Breast epithelium (tissue), 4 donors: ENCODE data around the gene CCL28. TPM values are rescaled to one million over a fixed set of nuclear protein-coding genes. Genes with fewer than 3 reads are reported as not detected.
"Not testable (repeated sequence)": the region's sequence is repeated elsewhere in the genome, so short reads cannot be mapped to it uniquely, and the experiment has no call there.

Source experiments
- DNase-seq, 2 donors: peaks; one replicate each; pipeline ENCODE4 v3.0.0-alpha.2; 2019; ENCODE audit warnings: low spot score in 2 of 2
- H3K27ac ChIP-seq, 2 donors: fragments of 200-600 bp; sonication (generic) in 1 of 2; one replicate each; pipeline ENCODE4 v1.5.1; 2016 to 2019; ENCODE audit warnings: mild to moderate bottlenecking in 1 of 2
- H3K27me3 ChIP-seq, 2 donors: fragments of 200-600 bp; sonication (generic) in 1 of 2; one replicate each; pipeline versions ENCODE4 v1.5.1 to v1.6.0; 2017 to 2019; ENCODE audit warnings: control low read depth in 1 of 2, mild to moderate bottlenecking in 1 of 2
- H3K36me3 ChIP-seq: fragments of 200-600 bp; one replicate; pipeline ENCODE4 v1.5.1; 2019
- H3K4me1 ChIP-seq, 2 donors: fragments of 200-600 bp; sonication (generic); one replicate each; pipeline ENCODE4 v1.5.1; 2016 to 2019; ENCODE audit warnings: control low read depth in 1 of 2
- H3K4me3 ChIP-seq, 3 donors: fragments of 200-600 bp; sonication (generic); 1 replicate in 2 of 3; 2 replicates in 1 of 3; pipeline ENCODE4 v1.5.1; 2016 to 2019; ENCODE audit warnings: mild to moderate bottlenecking in 3 of 3, moderate library complexity in 2 of 3
- H3K9me3 ChIP-seq, 2 donors: fragments of 200-600 bp; sonication (generic) in 1 of 2; one replicate each; pipeline ENCODE4 v1.5.1; 2016 to 2019; ENCODE audit warnings: control low read depth in 1 of 2
- POLR2A ChIP-seq: fragments of 450-650 bp; IDR thresholded peaks from one replicate; pipeline ENCODE4 v1.6.1; 2016; ENCODE audit warnings: antibody characterized with exemption, mild to moderate bottlenecking, moderate library complexity
- POLR2AphosphoS5 ChIP-seq, 3 donors: sonication (generic); formaldehyde crosslinking; IDR thresholded peaks; one replicate each; pipeline ENCODE4 v1.6.1; 2017; ENCODE audit warnings: antibody characterized with exemption in 3 of 3
- intact Hi-C: fragments of 100-400 bp; cut with DNase I; formaldehyde crosslinking; loops from one replicate; pipeline ENCODE4 v1.15.1; 2023; ENCODE audit warnings: low total_unique reads
- total RNA-seq, 3 donors: library from RNA; depleted of rRNA; stranded (reverse); fragments of >200 nt; gene quantifications; one replicate each; pipeline ENCODE4 v1.1.0, GENCODE V29; 2016
- TF ChIP-seq, protein P1 (sequence below), 3 donors: fragments of 450-650 bp; IDR thresholded peaks; one replicate each; pipeline ENCODE4 v1.5.1; 2016 to 2017; ENCODE audit warnings: antibody characterized with exemption in 3 of 3, mild to moderate bottlenecking in 3 of 3, moderate library complexity in 3 of 3

CCL28 gene
- total RNA-seq, 3 donors from 2014 or later: 4.0 to 192 (median 53.4) TPM

DNA sequence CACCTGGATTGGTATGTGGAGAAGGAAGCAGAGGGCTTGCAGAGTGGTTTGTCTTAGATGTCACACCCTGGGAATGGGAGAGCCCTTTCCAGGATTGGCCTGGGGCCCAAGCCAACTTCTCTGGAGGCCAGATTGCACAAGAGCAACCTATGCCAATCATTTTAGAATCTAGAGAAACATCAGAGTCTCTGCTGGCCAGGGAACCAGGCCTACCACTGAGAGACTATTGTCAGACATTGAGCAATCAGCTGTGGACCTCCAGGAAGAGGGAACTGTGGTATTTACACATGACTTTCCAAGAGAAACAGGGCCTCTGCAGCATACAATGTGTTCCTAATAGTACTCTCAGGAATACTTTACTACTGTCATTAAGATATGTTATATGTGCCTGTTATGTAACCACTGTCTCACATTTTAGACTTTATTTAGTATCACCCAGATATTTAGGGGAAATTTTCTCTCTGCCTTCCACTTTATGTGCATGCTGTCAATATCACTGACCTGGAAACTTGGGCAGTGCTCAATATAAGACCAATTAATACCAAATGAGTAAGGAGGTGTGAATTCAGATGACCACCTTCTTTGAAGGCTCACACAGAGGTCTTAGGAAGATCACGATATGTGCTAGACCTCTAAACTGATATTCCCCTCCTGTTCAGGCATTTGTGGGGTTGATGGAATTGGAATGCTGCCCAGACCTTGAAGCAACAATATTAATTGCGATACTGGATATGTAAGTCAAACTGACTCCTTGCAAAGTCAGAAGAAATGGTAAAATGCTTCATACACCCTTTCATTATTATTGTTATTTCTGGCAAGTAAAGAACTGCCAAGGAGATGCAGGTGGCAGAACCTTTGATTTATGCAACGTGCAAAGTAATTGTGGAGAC, 20.5 kb upstream of the CCL28 start:
- peak; percentile 67 to 82 for DNase-seq
- H3K36me3 ChIP-seq: no peaks in the 10 kb centered on the region
- intact Hi-C loops: no loop called here
- peaks cover 0 to 12% of the 10 kb centered on the region in 2 donors for H3K4me1 ChIP-seq
- no peak overlapping the region for H3K4me3 ChIP-seq
- H3K27ac ChIP-seq: peak overlapping the region; percentile 73 to 75
- H3K27me3 ChIP-seq: no peaks in the 10 kb centered on the region
- TF ChIP-seq, protein P1, sequence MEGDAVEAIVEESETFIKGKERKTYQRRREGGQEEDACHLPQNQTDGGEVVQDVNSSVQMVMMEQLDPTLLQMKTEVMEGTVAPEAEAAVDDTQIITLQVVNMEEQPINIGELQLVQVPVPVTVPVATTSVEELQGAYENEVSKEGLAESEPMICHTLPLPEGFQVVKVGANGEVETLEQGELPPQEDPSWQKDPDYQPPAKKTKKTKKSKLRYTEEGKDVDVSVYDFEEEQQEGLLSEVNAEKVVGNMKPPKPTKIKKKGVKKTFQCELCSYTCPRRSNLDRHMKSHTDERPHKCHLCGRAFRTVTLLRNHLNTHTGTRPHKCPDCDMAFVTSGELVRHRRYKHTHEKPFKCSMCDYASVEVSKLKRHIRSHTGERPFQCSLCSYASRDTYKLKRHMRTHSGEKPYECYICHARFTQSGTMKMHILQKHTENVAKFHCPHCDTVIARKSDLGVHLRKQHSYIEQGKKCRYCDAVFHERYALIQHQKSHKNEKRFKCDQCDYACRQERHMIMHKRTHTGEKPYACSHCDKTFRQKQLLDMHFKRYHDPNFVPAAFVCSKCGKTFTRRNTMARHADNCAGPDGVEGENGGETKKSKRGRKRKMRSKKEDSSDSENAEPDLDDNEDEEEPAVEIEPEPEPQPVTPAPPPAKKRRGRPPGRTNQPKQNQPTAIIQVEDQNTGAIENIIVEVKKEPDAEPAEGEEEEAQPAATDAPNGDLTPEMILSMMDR (IDR thresholded peaks at IDR 0.05): no peak
- TF ChIP-seq POLR2AphosphoS5 (IDR thresholded peaks at IDR 0.05): peak; percentile 60 to 90 (median 82)
- H3K9me3 ChIP-seq: no peaks in the 10 kb centered on the region

DNA sequence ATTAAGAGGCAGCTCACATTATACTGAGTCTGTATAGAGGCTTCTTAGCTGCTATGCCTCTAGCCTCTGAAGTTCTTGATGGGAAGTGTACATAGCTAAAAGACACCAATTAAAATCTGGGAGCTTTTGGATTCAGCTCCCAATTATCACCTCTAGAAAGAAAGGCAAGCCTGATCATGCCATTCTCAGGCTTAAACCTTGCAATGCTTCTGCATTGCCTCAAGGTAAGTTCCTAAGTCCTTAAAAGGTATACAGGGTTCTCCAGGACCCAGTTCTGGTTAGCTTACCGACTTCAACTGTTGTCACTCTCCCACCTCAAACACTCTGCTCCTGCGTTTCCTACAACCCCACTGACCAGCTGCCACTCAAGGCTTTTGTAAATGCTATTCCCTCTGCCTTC, 17.5 kb upstream of the CCL28 start:
- Histone ChIP-seq H3K27ac (peak overlapping the region in 1 of 2 donors; percentile 8), H3K4me3 (no peak overlapping the region), H3K4me1 (peaks cover 0 to 12% of the 10 kb centered on the region in 2 donors), H3K36me3 (no peaks in the 10 kb centered on the region), H3K9me3 (no peaks in the 10 kb centered on the region), H3K27me3 (no peaks in the 10 kb centered on the region)
- intact Hi-C loops: no loop called here
- no peak for TF ChIP-seq POLR2AphosphoS5 (IDR thresholded peaks at IDR 0.05)
- TF ChIP-seq, protein P1 (IDR thresholded peaks at IDR 0.05): no peak
- no peak for TF ChIP-seq POLR2A
- no peak for DNase-seq

DNA sequence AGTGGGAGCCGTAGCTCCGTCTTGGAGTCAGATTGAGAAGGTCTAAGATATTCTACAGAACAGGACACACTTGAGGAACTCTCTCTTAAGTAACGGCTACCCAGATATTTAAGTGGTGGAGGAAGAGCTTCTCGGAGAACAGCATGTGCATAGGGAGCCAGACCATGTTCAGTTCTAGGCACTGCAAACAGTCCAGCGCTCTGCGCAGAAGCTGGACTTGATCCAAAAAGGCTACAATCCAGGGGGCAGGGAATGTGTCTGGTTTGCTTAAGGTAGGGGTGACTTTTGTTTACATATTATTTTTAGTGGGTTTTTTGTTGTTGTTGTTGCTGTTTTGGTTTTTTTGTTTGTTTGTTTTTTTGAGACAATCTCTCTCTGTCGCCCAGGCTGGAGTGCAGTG, 16.8 kb upstream of the CCL28 start:
- H3K4me3 ChIP-seq: no peak overlapping the region
- TF ChIP-seq POLR2A (no peak), POLR2AphosphoS5 (IDR thresholded peaks at IDR 0.05) (no peak)
- TF ChIP-seq, protein P1 (IDR thresholded peaks at IDR 0.05): no peak
- H3K36me3 ChIP-seq: no peaks in the 10 kb centered on the region
- intact Hi-C loops: no loop called here
- peaks cover 0 to 11% of the 10 kb centered on the region in 2 donors for H3K4me1 ChIP-seq
- no peaks in the 10 kb centered on the region for H3K27me3 ChIP-seq
- DNase-seq: no peak
- H3K27ac ChIP-seq: peak overlapping the region; percentile 48 to 78
- no peaks in the 10 kb centered on the region for H3K9me3 ChIP-seq

GRCh38 chr5:43427306-43427705, 15.1 kb upstream of the CCL28 start:
- Histone ChIP-seq H3K27me3 (no peaks in the 10 kb centered on the region), H3K9me3 (no peaks in the 10 kb centered on the region), H3K27ac (peak overlapping the region; percentile 73 to 78), H3K4me3 (no peak overlapping the region), H3K36me3 (no peaks in the 10 kb centered on the region), H3K4me1 (no peaks in the 10 kb centered on the region)
- intact Hi-C loops: no loop called here
- no peak for DNase-seq
- TF ChIP-seq, protein P1 (IDR thresholded peaks at IDR 0.05): no peak
- TF ChIP-seq POLR2A (no peak), POLR2AphosphoS5 (IDR thresholded peaks at IDR 0.05) (no peak)

DNA sequence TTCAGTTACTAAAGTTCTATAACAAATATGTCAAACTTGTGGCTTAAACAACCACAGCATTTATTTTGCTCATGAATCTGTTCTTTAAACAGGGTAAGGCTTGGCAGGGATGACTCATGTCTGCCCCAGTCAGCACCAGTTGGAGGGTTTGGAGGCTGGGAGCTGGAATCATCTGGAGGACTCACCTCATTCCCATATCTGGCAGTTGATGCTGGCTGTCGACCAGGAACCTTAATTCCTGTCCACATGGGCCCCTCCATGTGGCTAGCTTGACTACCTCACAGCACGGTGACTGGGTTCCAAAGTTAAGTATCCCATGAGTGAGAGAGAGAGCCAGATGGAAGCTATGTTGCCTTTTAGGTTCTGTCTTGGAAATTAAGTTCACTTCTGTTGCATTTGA, 13.8 kb upstream of the CCL28 start:
- Histone ChIP-seq H3K4me3 (no peak overlapping the region), H3K27me3 (no peaks in the 10 kb centered on the region), H3K9me3 (no peaks in the 10 kb centered on the region), H3K4me1 (no peaks in the 10 kb centered on the region), H3K36me3 (no peaks in the 10 kb centered on the region), H3K27ac (peak overlapping the region; percentile 49 to 78)
- TF ChIP-seq POLR2AphosphoS5 (IDR thresholded peaks at IDR 0.05) (no peak), POLR2A (no peak)
- intact Hi-C loops: no loop called here
- no peak for DNase-seq

DNA sequence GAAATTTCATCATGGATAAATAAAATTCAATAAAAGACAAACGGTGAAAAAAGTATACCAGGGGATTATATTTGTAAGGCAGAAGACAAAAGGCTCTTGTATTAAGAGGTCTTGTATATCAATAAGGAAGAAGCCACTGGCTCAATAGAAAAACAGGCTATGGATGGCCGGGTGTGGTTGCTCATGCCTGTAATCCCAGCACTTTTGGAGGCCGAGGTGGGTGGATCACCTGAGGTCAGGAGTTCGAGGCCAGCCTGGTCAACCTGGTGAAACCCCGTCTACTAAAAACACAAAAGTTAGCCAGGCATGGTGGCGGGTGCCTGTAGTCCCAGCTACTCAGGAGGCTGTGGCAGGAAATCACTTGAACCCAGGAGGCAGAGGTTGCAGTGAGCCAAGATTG, 10.9 kb upstream of the CCL28 start:
- peak in 1 of 2 donors; percentile 30 for DNase-seq
- intact Hi-C loops, H3K4me1 ChIP-seq, H3K27me3 ChIP-seq, H3K9me3 ChIP-seq, H3K4me3 ChIP-seq, H3K36me3 ChIP-seq: not testable (repeated sequence)
- peak overlapping the region; percentile 39 to 82 for H3K27ac ChIP-seq
